Suprapubic skin (tissue), 4 donors: ENCODE results near the gene CPNE4.

ENCODE experiments used
- EP300 ChIP-seq: sonication (generic); formaldehyde crosslinking; IDR thresholded peaks from one replicate; pipeline ENCODE4 v1.6.1; 2017; ENCODE audit warnings: antibody characterized with exemption
- POLR2A ChIP-seq, 2 donors: fragments of 450-650 bp; IDR thresholded peaks; one replicate each; pipeline ENCODE4 v1.6.1; 2017; ENCODE audit warnings: antibody characterized with exemption in 2 of 2, mild to moderate bottlenecking in 2 of 2, moderate library complexity in 2 of 2
- POLR2AphosphoS5 ChIP-seq, 3 donors: sonication (generic); formaldehyde crosslinking; IDR thresholded peaks; one replicate each; pipeline ENCODE4 v1.6.1; 2017; ENCODE audit warnings: antibody characterized with exemption in 3 of 3
- TF ChIP-seq, protein P1 (sequence below), 2 donors: fragments of 200-600 bp in 1 of 2; fragments of 450-650 bp in 1 of 2; sonication (generic) in 1 of 2; IDR thresholded peaks; one replicate each; pipeline ENCODE4 v1.5.1; 2016 to 2019; ENCODE audit warnings: antibody characterized with exemption in 2 of 2, mild to moderate bottlenecking in 1 of 2, moderate library complexity in 1 of 2

DNA sequence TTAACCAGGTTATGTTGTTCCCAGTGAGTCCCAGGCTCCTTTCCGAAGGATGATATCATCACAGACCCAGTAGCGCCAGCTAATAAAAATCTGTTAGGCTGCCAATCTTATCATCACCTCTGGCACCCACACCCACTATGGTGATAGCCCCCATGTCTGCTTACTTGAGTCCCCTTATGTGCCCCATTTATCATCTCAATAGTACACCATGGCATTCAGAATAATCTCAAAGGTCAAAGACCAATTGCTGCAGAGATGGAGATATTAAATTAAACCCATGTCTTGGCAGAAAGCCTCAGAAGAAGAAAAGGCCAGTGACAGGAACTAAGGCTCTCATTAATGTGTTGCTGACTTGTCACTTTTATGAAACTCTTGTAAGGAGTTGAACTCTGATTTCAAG is 32.8 kb downstream of the CPNE4 start:
- TF ChIP-seq, protein P1, sequence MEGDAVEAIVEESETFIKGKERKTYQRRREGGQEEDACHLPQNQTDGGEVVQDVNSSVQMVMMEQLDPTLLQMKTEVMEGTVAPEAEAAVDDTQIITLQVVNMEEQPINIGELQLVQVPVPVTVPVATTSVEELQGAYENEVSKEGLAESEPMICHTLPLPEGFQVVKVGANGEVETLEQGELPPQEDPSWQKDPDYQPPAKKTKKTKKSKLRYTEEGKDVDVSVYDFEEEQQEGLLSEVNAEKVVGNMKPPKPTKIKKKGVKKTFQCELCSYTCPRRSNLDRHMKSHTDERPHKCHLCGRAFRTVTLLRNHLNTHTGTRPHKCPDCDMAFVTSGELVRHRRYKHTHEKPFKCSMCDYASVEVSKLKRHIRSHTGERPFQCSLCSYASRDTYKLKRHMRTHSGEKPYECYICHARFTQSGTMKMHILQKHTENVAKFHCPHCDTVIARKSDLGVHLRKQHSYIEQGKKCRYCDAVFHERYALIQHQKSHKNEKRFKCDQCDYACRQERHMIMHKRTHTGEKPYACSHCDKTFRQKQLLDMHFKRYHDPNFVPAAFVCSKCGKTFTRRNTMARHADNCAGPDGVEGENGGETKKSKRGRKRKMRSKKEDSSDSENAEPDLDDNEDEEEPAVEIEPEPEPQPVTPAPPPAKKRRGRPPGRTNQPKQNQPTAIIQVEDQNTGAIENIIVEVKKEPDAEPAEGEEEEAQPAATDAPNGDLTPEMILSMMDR (IDR thresholded peaks at IDR 0.05): no peak
- no peak for TF ChIP-seq POLR2A (IDR thresholded peaks at IDR 0.05)
- TF ChIP-seq POLR2AphosphoS5 (IDR thresholded peaks at IDR 0.05): no peak
- TF ChIP-seq EP300: no peak
